Brain microvascular endothelial cell (primary cell): Measurements from ENCODE around the gene ELSPBP1.

Experiments used
- DNase-seq: peaks from one replicate; pipeline ENCODE4 v3.0.0-alpha.2; 2020
- H3K27ac ChIP-seq: fragments of 250-450 bp; sonication (Bioruptor Pico); 2 replicates; pipeline ENCODE4 v1.5.1; 2020; ENCODE audit warnings: mild to moderate bottlenecking, moderate library complexity
- H3K27me3 ChIP-seq: fragments of 250-450 bp; sonication (Bioruptor Pico); replicated peaks from 2 replicates; pipeline ENCODE4 v1.5.1; 2020; ENCODE audit warnings: mild to moderate bottlenecking
- H3K36me3 ChIP-seq: fragments of 250-450 bp; sonication (Bioruptor Pico); replicated peaks from 2 replicates; pipeline ENCODE4 v1.5.1; 2020; ENCODE audit warnings: mild to moderate bottlenecking
- H3K4me3 ChIP-seq: 2 replicates; pipeline ENCODE4 v1.5.1; 2011; ENCODE audit warnings: low read depth, mild to moderate bottlenecking, control low read depth, low read length, moderate library complexity
- in situ Hi-C: cut with HindIII; loops from 2 replicates; pipeline ENCODE4 v1.10.0; 2017; ENCODE audit warnings: low sequenced_read_pairs, low pct_ligation_motif_present
- TF ChIP-seq, protein P1 (sequence below): IDR thresholded peaks from 2 replicates; pipeline ENCODE4 v1.5.1; 2011; ENCODE audit warnings: low read depth, mild to moderate bottlenecking, moderate library complexity, low read length, control low read depth, inconsistent platforms; ENCODE audit errors: missing control alignments

Gene ELSPBP1

DNA sequence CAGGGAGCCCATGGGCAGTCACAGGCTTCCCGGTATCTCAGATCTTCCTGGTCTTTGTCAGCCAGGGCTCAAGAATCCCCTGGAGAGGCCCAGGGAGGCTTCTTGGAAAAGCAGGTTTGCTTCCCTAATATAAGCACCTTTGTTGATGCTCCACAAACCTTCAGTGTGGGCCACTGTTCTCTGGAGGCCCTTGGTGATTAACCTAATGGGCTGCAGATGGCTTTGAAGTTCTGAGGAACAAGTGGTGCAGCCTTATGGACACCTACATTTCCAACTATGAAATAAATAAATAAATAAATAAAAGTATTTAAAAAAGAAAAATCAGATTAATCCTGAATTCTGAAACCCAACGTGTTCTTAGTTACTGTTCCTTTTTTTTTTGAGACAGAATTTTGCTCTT is 2.4 kb upstream of the ELSPBP1 start, which contains the start of gene BSPH1:
Gene BSPH1, minus strand, starts transcription at position 101 of the 400 bp plus-strand sequence. Its CDS starts 89 bp downstream, at position 12.
- no peak within 1 kb of the TSS for H3K4me3 ChIP-seq
- no peak within 1 kb of the TSS for H3K27ac ChIP-seq
- H3K27me3 ChIP-seq, result no peaks in the 10 kb centered on the region
- DNase-seq, result no peak
- TF ChIP-seq, protein P1, sequence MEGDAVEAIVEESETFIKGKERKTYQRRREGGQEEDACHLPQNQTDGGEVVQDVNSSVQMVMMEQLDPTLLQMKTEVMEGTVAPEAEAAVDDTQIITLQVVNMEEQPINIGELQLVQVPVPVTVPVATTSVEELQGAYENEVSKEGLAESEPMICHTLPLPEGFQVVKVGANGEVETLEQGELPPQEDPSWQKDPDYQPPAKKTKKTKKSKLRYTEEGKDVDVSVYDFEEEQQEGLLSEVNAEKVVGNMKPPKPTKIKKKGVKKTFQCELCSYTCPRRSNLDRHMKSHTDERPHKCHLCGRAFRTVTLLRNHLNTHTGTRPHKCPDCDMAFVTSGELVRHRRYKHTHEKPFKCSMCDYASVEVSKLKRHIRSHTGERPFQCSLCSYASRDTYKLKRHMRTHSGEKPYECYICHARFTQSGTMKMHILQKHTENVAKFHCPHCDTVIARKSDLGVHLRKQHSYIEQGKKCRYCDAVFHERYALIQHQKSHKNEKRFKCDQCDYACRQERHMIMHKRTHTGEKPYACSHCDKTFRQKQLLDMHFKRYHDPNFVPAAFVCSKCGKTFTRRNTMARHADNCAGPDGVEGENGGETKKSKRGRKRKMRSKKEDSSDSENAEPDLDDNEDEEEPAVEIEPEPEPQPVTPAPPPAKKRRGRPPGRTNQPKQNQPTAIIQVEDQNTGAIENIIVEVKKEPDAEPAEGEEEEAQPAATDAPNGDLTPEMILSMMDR, result no peak
- H3K36me3 ChIP-seq, result no peaks in the 10 kb centered on the region
- in situ Hi-C loops, result no loop called here

DNA sequence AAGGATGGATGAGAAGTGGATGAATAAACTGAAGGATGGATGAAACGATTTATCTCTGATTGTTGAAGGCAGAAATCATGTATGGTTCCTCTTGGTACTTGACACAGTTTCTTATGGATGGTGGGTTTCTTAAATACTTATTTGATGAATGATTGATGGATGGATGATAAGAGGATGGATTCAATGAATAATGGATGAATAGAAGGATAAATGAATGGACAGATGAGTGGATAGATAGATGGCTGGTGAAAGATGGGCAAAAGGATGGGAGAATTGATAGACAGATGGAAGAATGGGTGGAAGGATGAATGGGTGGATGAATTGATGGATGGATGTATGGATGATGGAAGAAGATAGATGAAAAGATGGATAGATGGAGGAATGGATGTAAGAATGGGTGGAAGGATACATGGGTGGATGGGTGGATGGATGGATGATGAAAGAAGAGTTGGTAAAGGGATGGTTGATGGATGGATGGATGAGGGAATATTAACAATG is 1.8 kb downstream of the ELSPBP1 start:
- no peak for DNase-seq
- TF ChIP-seq, protein P1, result no peak
- no peak overlapping the region for H3K4me3 ChIP-seq
- no peaks in the 10 kb centered on the region for H3K36me3 ChIP-seq
- no peaks in the 10 kb centered on the region for H3K27me3 ChIP-seq
- in situ Hi-C loops, result no loop called here
- no peak overlapping the region for H3K27ac ChIP-seq

DNA sequence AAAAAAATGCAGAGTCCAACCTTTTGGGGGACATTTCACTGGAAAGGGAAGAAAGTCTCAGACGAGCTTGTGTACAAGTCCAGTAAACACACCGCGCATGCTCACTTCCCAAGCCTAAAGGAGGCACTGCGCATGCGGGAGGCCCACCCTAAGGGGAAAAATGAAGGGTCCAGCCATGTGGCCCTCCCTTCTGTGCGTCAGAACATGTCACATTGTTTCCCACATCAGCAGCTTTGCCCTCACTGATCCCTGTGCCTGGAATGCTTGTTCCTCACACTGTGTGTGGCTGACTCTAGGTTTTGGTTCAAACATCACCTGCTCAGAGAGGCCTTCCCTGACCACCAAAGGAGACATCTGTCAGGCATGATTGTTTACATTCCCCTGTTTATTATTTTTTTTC is 4.4 kb downstream of the ELSPBP1 start:
- H3K27ac ChIP-seq, result no peak overlapping the region

DNA sequence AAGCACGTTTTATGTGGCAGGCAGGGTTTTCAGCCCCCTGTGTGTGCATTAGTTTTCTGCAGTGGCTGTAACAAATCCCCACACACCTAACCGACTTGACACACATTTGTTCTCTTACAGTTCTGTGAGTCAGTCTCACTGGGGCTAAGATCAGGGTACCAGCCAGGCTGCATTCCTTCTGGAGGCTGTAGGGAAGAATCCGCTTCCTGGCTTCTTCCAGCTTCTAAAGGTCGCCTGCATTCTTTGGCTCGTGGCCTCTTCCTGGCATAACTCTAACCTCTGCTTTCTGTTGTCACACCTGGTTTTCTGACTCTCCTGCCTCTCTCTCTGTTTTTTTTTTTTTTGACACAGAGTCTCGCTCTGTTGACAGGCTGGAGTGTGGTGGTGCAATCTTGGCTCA is 6.4 kb downstream of the ELSPBP1 start:
- H3K27ac ChIP-seq, result no peak overlapping the region
- H3K27me3 ChIP-seq, result no peaks in the 10 kb centered on the region
- no peak for DNase-seq
- in situ Hi-C loops, result no loop called here
- H3K4me3 ChIP-seq, result no peak overlapping the region
- TF ChIP-seq, protein P1, result no peak
- no peaks in the 10 kb centered on the region for H3K36me3 ChIP-seq

More for the DNA sequence above, 4.4 kb downstream of the ELSPBP1 start:
- TF ChIP-seq, protein P1, result no peak
- Histone ChIP-seq H3K27me3 (no peaks in the 10 kb centered on the region), H3K36me3 (no peaks in the 10 kb centered on the region), H3K4me3 (no peak overlapping the region)
- in situ Hi-C loops, result no loop called here
- DNase-seq, result no peak

DNA sequence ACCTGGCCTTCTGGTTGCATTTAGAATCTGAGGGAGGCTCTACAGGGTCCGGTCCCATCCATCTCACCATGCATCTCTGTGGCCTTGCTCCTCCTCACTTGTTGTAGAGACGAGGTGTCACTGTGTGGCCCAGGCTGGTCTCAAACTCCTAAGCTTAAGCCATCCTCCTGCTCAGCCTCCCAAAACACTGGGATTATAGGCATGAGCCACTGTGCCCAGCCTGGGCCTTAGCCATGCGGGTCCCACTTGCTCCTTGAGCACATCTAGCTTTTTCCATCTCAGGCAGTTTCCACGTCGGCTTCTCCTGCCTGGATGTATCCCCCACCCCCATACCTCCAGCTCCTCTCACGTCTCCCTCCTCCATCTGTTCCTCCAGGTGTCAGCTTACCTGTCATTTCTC is 9.8 kb downstream of the ELSPBP1 start:
- in situ Hi-C loops, result no loop called here
- Histone ChIP-seq H3K36me3 (no peaks in the 10 kb centered on the region), H3K4me3 (no peak overlapping the region), H3K27ac (no peak overlapping the region), H3K27me3 (no peaks in the 10 kb centered on the region)
- DNase-seq, result no peak
- TF ChIP-seq, protein P1, result no peak

DNA sequence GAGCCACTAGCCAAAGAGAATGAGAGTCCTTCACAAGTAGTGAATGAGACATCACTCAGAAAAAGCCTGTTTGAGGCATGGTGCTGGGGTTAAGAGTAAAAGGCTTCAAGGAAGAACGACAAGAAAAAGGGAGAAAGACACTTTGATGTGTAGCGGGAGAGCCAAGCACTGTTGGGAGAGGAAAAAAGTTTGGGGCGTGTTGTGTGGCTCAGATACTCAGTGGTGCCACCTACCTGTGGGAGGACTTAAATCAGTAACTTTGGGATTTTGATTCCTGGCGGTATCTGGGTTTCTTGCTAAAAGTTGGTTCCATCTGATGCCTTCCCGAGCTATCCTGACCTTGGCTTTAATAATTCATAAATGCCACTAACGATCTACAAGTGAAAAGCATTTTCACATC is 12.3 kb downstream of the ELSPBP1 start:
- Histone ChIP-seq H3K27me3 (no peaks in the 10 kb centered on the region), H3K4me3 (no peak overlapping the region), H3K27ac (no peak overlapping the region), H3K36me3 (no peaks in the 10 kb centered on the region)
- TF ChIP-seq, protein P1, result peak; percentile 17
- in situ Hi-C loops, result no loop called here
- DNase-seq, result no peak
